ENCODE data around the gene PHF2. TPM values are rescaled to one million over a fixed set of nuclear protein-coding genes. Genes with fewer than 3 reads are reported as not detected.

The PHF2 gene
- total and polyA plus RNA-seq, 2 of the 8 experiments (the other 6 are each of a cell fraction or from before 2014, with no cell fraction given), result 3.4 to 9.4 TPM

DNA sequence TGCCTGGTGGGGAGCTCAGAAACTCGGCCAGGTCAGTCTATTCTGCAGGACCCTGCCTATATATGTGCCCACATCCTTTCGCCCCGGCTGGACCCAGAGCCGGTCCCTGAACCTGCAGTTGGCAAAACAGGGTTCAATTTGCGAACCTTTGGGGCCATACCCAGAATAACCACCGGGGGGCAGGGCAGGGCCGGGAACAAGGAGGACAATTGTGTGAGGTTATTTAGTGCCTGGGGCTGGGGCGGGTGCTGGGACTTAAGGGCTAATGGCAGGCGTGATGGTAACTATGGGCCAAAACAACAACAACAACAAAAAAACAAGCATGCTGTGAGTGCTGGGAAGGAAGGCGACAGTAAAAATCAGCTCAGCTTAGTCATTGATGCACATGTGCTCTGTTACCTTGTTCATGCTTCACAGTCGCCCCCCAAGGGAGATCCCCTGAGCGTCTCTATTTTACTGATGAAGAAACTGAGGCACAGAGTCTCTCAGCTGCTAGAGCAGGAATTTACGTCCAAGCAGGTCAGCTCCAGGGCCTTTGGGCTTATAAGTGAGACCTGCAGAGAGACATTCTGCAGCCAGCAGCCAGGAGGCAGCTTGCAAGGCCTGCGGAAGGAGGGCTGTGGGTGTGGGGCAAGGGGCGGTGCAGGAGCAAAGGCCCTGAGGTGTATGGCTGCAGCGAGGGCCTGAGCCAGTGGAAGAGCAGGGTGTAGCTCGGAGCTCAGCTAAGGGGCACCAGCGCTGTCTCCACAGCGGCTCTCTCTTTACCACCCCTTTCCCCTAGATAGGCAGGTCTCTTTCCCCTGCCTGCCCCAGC, 106.0 kb downstream of the PHF2 start (continued):
- TF ChIP-seq, protein P1, sequence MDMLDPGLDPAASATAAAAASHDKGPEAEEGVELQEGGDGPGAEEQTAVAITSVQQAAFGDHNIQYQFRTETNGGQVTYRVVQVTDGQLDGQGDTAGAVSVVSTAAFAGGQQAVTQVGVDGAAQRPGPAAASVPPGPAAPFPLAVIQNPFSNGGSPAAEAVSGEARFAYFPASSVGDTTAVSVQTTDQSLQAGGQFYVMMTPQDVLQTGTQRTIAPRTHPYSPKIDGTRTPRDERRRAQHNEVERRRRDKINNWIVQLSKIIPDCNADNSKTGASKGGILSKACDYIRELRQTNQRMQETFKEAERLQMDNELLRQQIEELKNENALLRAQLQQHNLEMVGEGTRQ (IDR thresholded peaks at IDR 0.05; ENCODE audit: low read length), result no peak
- no peak for TF ChIP-seq JUND (IDR thresholded peaks at IDR 0.05; ENCODE audit: low read length)
- TF ChIP-seq, protein P2, sequence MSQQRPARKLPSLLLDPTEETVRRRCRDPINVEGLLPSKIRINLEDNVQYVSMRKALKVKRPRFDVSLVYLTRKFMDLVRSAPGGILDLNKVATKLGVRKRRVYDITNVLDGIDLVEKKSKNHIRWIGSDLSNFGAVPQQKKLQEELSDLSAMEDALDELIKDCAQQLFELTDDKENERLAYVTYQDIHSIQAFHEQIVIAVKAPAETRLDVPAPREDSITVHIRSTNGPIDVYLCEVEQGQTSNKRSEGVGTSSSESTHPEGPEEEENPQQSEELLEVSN (IDR thresholded peaks at IDR 0.05), result no peak

All from H1 (cell line).